Kasumi-1 (cell line): ENCODE data around the gene HOXA3.

Experiments used
- DNase-seq, 2 experiments: peaks; one replicate each; lab custom pipeline; 2025; lab: John Stamatoyannopoulos, UW

Gene HOXA3

DNA sequence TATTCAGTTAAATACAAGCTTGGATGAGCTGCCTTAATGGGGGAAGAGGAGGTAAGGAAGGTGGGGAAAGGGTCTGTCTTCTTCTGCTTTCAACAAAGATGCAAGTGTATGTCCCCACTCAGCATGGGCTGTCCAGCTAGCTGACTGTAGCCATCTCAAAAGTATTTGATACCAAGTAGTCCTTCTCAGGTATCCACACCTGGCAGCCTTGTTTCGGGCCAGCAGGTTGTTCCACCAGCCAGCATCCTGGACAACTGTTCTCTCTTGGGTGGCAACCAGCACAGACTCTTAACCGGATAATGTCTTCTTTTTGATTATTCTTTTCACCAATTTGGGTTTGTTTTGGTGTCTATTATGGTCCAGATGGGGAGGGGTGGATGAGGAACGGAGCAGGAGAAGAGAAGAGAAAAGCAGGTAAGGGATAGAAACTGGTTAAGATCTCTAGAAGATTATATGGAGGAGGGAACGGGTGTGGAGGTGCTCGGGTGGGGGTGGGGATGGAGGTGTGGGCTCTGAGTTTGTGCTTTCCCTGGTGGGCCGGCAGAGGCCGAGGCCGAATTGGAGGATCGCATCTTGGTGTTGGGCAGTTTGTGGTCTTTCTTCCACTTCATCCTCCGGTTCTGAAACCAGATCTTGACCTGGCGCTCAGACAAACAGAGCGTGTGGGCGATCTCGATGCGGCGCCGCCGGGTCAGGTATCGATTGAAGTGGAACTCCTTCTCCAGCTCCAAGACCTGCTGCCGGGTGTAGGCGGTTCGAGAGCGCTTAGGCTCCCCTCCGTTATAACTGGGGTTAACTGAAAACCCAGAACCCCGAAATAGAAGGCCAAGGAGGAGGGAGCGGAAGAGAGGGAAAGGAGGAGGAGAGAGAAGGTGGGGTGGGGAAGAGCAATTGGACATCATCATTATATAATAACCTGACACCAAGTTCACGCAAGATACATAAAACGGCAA lies 23.3 kb downstream of the HOXA3 start:
- DNase-seq = no peak

DNA sequence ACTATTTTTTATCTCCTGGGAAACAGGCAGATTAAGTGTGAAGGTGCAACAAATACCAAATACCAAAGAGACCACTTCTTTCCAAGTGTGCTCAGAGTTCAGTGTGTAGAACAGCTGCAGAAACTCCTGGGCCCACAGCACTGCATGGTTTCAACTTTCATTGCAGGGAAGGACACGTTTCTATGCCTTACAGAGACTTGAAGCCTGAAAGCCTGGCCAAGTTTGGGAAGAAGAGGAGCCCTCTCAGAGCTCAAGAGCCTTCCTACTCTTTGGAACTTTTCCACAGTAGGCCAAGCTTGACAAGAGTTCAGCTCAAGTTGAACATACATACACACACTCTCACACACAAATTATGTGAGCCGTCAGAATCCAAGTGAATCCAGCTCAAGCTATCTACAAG lies 24.3 kb downstream of the HOXA3 start:
- no peak for DNase-seq

DNA sequence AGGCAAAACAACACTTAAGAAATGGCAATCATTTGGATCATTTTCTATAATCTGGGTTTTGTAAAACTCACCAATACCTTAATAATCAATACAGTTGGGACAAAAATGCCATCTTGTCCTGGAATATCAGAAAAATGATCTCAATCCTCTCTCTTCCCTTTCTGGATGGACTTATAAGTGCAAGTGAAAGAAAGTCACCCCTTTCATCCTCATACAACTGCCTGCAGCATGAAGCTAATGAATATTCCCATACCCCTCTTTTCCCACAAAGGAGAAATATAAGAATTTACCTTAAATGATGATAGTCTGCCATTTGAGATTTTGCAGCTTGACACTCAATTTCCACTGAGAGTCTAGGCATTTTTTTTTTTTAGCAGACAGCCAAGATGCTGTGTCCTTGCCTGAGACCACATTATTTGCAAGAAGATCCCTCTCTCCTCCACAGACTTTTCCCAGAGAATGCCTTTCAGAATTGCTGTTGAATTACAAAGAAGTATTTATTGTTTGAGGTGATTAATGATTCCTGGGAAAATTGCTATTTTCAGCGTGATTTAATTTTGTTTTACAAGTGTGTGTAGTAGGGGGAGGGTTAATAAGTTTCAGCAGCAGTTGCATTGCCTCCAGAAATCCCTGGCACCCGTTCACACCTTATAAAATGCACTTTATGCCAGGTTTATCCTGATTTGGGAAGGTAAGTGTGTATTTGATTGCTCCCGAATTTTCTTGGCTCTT lies 25.6 kb downstream of the HOXA3 start:
- DNase-seq = no peak

DNA sequence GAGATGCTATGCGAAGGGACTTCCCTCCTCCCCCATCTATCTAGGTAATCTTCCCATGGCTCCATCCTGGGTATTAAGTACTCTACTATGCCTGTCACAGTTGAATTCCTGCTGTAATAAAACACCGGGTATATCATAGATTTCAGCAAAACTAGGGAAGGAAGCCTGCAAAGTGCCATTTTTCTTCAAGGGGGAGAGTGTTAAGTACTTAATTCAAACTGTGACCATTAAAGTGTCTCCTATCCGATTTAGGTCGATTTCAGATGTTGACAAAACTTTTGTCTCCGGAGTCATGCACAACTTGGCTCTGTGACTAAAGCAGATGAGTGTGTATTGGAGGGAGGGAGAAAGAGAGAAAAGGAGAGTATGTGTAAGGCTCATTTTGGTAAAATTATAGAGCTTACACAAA lies 26.4 kb downstream of the HOXA3 start:
- DNase-seq = no peak

DNA sequence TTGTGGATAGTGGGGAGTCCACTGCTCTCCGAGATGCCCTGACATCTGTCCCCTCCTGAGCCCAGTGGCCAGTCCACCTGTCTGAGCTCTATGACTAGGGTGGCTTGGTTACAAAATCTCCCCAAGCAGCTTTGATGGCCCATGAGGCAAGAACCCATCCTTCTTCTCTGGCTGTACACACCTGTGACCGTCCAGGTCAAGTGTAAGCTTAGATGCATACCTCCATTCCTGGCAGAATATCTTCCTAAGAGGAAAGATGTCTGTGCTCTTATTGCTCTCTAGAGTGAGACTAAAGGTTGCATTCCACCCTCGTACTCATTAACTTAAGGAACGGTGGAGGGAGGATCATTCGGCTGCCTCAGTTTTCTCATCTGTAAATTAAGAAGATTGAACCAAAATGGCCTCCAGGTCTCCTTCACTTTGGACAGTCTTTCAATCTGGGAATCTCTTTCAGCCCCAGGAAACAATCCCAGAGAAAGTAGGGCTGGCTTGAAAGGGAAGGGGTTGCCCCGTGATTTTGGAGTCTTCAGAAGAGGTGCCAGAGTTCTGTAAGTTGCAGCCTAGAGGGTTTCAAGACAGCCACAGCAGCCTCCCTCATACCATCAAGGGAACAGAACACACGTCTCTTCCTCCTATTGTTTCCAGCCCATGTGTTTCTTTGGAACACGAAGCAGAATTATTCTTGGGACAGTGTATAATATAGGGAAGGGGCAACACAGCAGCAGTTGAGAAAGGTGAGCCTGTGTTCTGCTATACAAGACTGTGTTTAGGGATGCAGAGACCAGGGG lies 27.3 kb downstream of the HOXA3 start:
- DNase-seq = no peak

GRCh38 chr7:27124096-27124901 lies 28.1 kb downstream of the HOXA3 start:
- DNase-seq = no peak

DNA sequence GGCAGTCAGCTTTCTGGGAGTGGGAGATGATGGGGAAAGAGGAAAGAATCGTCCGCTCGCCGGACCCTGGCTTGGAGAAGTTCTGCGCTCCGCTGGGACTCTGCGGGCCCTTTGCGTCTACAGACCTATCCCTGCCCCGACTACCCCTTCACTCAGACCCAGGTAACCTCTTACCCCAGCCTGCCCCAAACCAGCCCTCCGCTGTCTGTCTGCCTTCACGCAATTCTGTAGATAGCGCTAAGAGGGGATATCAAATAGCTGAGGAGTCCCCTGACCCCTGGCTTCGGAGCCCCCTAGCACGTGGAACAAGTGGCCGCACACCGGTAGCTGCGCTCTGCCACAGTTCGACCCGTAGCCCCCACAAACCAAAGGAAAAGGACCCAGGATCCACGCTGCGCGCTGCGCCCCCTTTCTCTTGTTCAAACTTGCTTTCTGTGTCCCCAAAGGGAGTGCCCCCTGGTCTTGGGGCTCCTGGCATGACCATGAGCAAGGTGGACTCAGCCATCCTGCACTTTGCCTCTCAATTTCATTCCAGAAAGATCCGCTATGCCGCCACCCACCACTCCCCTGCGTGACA lies 28.8 kb downstream of the HOXA3 start:
- no peak for DNase-seq

DNA sequence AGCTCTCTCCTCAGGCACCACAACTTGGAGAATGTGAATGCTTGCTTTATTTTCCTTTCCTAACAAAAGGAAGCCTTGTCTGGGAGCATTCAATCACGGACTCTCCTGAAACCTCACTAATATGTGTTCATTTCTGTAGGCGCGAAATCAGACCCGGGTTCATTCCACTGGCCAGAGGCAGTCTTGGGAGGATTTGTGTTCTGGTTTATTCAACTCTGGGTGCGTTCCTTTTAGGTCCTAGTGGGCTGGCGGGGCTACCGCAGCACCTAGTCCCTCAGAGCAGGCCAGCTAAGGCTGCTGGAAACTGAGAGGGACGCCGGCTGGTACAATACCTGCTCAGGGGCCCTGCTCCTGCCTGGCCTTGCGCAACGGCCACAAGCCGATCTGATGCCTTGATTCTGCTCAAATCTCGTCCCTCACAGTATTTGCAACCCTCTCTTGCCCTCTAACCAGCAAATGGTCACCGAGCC lies 29.3 kb downstream of the HOXA3 start:
- DNase-seq = peak in 1 of 2 experiments; percentile 34

- no peak for DNase-seq
These were observed 30.1 kb downstream of the HOXA3 start for GRCh38 chr7:27122077-27122910.

GRCh38 chr7:27121684-27122076 lies 30.7 kb downstream of the HOXA3 start:
- DNase-seq = no peak

- DNase-seq = no peak
These were observed 32.9 kb downstream of the HOXA3 start for GRCh38 chr7:27119412-27119911.

DNA sequence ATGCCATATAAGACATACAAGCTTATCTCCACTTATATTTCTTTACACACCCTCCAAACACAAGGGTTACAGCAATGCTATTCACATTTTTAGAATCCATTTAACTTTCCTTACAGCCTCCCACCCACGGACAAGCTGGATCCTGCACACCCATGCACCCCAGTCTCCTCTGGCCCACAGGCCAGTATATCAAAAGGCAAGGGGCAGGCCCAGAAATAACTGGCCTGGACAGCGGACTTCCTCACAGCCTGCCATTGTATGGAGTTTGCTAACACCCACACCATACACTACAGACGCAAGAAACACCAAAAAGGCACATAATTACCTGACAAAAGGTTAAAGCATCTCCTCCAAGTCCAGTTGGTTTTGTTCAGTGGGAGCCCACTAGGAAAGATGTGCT lies 33.8 kb downstream of the HOXA3 start:
- no peak for DNase-seq

DNA sequence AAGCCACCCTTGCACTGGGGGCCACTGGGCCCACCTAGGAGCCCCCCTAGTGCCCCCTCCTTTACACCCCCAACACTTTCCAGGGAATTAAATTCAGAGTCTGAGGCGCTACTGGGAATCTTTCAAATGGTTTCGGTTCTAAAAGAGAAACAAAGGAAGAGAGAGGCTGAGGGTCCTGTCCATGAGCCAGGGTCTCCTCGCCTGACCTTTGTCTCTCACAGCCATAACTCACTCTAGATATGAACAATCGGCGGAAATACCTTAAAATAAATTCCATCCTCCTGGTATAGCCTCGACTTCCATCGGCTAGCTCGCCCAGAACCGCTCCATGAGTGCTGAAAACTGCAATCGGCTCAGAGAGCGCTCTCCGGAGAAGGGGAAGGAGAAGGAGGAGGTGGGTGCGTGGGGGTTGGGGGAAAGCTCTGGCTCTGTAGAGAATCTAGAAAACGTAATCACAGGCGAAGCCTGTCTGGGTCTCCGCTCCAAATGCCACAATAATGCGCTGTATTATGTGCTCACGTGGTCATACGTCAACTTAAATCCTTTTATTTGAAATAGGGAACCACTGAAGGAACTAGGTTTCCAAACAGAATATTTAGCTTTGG lies 34.4 kb downstream of the HOXA3 start:
- DNase-seq = no peak

- DNase-seq = no peak
These were observed 35.2 kb downstream of the HOXA3 start for GRCh38 chr7:27116962-27117886.

GRCh38 chr7:27116031-27116961 lies 36.1 kb downstream of the HOXA3 start:
- DNase-seq = no peak

DNA sequence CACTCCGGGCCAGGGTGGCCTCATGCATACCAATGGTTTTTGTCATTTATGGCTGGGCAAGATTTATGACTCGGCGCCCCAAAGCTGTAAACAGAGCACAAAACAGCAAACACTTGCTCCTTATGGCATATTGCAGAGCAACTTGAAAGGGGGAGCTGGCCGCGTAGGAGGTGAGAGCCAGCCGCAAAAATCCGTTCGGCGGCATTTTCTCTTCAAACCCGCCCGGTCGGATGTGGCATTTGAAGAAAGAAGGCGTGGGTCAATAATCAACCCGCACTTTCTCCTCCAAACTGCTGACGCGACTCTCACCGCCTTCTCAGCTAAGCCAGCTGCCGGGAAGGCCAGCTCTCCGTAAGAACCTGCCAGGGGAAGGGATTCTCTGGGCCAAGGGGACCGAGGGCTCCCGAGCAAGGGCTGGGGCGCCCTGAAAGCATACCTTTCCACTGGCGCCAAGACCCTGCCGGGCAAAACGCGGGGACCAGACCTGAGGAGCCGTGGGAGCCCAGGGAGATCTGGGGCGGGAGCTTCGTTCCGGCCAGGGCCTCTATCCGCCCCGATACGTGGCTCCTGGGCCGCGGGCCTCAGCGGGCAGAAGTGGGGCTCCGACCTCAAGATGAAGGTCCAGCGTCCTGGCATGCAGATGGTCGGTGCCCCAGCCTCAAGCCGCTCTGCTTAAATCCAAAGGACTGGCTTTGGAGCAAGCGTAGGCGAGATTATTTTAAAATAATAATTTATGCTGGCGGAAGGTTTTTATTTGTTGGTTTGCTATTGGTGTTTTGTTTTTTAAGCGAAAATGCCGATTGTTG lies 37.0 kb downstream of the HOXA3 start:
- DNase-seq = no peak

GRCh38 chr7:27114881-27115220 lies 37.5 kb downstream of the HOXA3 start:
- DNase-seq = no peak
